ENCODE measurements around the gene DDX50.

GRCh38 chr10:68869623-68870022 lies 31.5 kb upstream of the DDX50 start:
- TF ChIP-seq, protein P1, sequence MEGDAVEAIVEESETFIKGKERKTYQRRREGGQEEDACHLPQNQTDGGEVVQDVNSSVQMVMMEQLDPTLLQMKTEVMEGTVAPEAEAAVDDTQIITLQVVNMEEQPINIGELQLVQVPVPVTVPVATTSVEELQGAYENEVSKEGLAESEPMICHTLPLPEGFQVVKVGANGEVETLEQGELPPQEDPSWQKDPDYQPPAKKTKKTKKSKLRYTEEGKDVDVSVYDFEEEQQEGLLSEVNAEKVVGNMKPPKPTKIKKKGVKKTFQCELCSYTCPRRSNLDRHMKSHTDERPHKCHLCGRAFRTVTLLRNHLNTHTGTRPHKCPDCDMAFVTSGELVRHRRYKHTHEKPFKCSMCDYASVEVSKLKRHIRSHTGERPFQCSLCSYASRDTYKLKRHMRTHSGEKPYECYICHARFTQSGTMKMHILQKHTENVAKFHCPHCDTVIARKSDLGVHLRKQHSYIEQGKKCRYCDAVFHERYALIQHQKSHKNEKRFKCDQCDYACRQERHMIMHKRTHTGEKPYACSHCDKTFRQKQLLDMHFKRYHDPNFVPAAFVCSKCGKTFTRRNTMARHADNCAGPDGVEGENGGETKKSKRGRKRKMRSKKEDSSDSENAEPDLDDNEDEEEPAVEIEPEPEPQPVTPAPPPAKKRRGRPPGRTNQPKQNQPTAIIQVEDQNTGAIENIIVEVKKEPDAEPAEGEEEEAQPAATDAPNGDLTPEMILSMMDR (IDR thresholded peaks at IDR 0.05), result no peak
- no peak for TF ChIP-seq POLR2A (IDR thresholded peaks at IDR 0.05)
